RCC 7860 (cell line): ENCODE data around the gene PFN1.

Experiments
- DNase-seq: peaks from one replicate; pipeline ENCODE4 v3.0.0-alpha.2; 2015; ENCODE audit warnings: low spot score
- FAIRE-seq: peaks from 2 replicates; lab custom pipeline; 2012; peaks lifted over from hg19 to GRCh38; lab: Jason Lieb, UNC

Gene PFN1

DNA sequence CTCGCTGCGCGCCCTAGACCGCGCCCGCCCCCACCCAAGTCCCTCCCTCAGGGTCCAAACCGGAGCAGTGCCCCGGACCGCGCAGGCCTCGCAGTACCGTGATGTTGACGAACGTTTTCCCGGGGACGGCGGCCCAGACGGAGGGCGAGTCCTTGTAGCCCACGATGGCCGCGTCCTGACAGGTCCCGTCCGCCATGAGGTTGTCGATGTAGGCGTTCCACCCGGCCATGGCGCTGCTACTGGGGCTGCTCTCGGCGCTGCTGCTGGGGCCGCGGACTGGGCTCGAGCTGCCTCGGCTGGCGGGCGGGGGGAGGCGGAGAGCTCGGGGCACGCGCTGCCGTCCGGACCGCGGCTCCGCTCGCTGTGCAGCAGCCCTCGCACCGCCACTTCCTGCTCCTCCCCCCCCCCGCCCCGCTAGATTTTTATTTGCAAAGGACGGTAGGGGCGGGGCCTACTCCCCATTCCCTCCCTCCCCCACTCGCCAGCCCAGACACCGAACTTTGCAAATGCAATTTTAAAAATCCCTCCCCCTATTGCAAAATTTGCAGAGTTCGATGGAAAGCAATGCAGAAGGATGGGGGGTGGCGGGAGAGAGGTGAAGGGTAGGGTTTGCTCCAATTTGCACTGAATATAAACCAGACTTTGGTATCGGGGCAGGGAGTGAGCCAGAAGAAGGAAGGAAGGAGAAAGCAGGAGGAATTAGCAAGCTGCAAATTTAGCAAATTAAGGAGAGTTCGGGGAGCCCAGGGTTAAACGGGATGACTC lies at the start of gene PFN1:
Gene PFN1, minus strand, starts transcription at position 365 of the 765 bp plus-strand sequence. Its CDS starts 136 bp downstream, at position 229.
- DNase-seq, result peak; percentile 67
- FAIRE-seq, result no peak

GRCh38 chr17:4997302-4998026 lies 49.1 kb upstream of the PFN1 start, which contains the start of the genes INCA1 and KIF1C:
Gene INCA1 (minus strand): TSS chr17:4997522. CDS start chr17:4994437, 3,085 bp downstream.
Gene KIF1C (plus strand): TSS chr17:4997950. CDS start chr17:5000247, 2,297 bp downstream.
- peak; percentile 72 for DNase-seq
- no peak for FAIRE-seq

GRCh38 chr17:4994081-4994595 lies 45.8 kb upstream of the PFN1 start:
- FAIRE-seq (no peak), DNase-seq (no peak)

GRCh38 chr17:4987767-4988567 lies 39.6 kb upstream of the PFN1 start:
- DNase-seq (no peak), FAIRE-seq (no peak)

- FAIRE-seq (no peak), DNase-seq (peak; percentile 36)
These were observed 38.8 kb upstream of the PFN1 start, which contains the start of gene CAMTA2 for GRCh38 chr17:4986951-4987766. Gene CAMTA2 (minus strand): TSS chr17:4987675. CDS start chr17:4986222, 1,453 bp downstream.

- no peak for FAIRE-seq
- DNase-seq, result no peak
These were observed 38.1 kb upstream of the PFN1 start for GRCh38 chr17:4986403-4986802.

DNA sequence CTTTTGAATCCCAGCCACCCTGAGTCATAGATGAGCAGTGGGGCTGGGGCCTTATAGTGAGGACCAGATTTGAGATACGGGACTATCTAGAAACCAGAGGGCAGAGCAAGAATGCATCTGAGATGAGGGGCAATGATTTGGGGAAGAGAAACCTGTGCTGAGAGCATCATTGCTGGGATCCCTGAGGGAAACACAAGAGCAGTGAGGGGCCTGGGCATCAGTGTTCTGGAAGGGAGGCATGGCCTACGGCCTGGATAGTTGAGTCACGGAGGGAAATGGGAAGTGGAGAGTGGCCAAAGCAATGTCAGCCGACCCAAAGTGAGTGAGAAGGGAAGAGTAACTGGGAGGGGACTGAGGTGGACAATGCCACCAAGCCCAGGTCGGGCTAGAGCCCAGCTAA lies 34.0 kb upstream of the PFN1 start:
- FAIRE-seq (no peak), DNase-seq (no peak)

GRCh38 chr17:4980644-4981216 lies 32.4 kb upstream of the PFN1 start:
- FAIRE-seq (no peak), DNase-seq (peak; percentile 6)

DNA sequence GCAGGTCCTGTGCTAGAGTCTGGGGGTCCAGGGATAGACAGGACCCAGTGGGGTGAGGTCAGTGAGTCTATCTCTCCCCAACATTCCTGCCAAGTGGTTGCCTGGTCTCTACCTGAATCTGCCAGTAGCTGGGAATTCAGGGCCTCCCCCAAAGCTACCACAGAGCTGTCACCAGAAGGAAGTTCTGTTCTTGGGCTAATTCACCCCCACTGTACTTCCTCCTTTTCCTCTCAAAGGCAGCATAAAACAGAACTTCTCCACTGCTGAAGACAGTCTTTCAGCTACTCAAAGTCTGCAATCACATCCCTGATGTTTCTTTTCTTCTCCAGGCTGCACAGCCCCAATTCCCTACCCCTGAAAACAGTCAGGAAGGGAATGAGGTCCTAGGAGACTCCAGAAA lies 30.4 kb upstream of the PFN1 start:
- no peak for DNase-seq
- no peak for FAIRE-seq

DNA sequence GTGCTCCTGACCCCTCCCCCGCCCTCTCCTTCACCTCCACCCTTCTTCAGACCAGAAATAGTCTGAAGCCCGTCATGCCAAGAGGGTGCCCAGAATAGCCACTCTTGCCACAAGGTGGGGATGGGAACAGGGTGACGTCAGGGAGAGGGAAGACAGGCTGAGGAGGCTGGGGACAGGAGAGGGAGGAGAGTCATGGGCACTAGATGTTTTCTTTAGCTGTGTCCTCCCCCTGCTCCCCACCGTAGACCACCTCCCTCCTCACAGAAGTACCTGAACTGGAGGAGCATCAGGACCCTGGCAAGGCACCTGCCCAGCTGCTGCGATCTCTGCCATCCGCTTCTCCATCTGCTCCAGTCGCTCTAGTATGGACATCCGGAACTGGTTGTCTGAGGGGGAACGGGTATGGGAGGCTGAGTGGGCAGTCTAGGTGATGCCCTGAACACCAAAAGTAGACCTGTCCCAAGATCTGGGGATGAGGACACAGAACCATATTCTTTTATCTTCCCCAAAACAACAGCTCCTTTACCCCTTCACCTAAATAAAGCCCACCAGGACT lies 25.9 kb upstream of the PFN1 start:
- FAIRE-seq (no peak), DNase-seq (no peak)

- DNase-seq (no peak), FAIRE-seq (no peak)
These were observed 25.2 kb upstream of the PFN1 start for GRCh38 chr17:4973256-4974114.

DNA sequence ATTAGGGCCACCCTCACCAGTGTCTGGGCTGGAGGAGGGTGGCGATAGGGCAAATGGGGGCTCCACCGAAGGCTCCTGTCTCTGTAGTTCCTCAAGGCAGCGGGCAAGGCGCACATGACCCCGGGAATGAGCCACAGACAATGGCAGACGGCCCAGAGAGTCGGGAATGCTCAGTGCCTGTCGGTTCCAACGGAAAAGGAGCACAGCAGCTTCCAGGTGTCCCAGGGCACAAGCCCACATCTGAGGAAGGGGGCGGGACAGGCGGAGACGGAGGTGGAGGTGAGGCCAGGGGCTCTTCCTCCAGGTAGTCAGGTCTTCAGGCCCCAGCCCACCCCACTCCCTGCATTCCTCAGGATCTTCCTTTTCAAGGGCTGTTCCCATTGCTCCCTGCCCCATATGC lies 24.4 kb upstream of the PFN1 start:
- FAIRE-seq, result no peak
- DNase-seq, result no peak

- FAIRE-seq, result no peak
- no peak for DNase-seq
These were observed 24.0 kb upstream of the PFN1 start for GRCh38 chr17:4972322-4972721.

DNA sequence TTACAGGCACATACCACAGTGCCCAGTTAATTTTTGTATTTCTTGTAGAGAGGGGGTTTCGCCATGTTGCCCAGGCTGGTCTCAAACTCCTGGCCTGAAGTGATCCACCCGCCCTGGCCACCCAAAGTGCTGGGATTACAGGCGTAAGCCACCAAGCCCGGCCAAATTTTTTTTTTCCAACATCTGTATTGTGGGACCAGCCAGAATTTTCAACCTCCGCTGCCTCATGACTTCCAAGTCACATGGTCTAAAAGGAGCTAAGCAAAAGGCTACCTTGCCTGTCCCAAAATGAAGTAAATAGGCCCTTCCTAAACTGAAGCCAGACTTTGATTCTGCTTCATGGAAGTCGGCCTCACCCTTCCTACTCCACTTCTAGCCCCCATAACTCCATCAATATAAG lies 23.5 kb upstream of the PFN1 start:
- DNase-seq (no peak), FAIRE-seq (no peak)

DNA sequence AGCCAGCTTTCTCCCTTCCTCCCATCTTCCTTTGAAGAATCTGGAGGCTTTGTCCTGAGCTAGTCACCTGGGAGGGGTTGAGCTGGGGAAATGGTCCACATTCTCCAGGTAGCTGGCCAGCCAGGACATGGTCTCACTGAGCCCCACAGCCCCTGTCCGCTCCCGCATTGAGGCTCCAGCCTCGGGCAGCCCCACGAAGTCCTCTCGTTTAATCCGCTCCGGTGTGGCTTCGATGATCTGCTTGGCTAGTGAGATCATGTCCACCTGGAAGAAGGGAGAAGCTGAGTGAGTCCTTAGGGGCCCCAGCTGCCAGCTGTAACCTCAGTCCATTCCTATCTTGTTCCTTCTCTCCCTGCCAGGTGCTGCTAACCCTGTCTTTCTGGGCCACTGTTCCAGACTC lies 21.9 kb upstream of the PFN1 start:
- DNase-seq (no peak), FAIRE-seq (no peak)

- no peak for FAIRE-seq
- peak; percentile 36 for DNase-seq
These were observed 21.3 kb upstream of the PFN1 start for GRCh38 chr17:4969551-4970173.

DNA sequence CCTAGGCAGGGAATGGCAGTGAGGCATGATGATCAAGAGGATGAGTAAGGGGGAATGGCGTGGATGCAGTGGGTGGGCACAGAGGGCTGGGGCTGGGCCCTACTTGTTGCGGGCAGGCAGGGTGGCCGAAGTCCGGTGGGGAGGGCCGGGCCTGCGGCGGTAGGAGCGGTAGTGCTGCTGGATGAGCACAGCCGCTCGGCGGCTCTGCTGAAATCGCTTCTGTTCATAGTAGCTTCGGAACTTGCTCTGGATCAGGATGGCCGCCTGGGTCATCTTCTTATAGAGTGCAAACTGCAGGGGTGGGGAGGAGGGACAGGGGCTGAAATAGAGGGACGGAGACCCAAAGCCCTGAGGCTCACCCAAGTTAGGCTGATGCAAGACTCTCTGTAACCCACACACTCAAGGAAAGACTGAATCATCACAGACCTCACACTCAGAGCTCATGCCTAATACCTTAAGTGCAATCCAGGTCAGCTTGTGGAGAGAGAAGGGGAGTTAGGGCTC lies 20.8 kb upstream of the PFN1 start:
- DNase-seq, result peak; percentile 87
- peak; percentile 69 for FAIRE-seq
